HS-27A (cell line): ENCODE data around the gene PLCH2.
"Not testable (repeated sequence)": the region's sequence is repeated elsewhere in the genome, so short reads cannot be mapped to it uniquely, and the experiment has no call there.

Source experiments
- DNase-seq: peaks from one replicate; pipeline ENCODE4 v3.0.0-alpha.2; 2012; ENCODE audit warnings: low read depth, missing footprints

The PLCH2 gene

DNA sequence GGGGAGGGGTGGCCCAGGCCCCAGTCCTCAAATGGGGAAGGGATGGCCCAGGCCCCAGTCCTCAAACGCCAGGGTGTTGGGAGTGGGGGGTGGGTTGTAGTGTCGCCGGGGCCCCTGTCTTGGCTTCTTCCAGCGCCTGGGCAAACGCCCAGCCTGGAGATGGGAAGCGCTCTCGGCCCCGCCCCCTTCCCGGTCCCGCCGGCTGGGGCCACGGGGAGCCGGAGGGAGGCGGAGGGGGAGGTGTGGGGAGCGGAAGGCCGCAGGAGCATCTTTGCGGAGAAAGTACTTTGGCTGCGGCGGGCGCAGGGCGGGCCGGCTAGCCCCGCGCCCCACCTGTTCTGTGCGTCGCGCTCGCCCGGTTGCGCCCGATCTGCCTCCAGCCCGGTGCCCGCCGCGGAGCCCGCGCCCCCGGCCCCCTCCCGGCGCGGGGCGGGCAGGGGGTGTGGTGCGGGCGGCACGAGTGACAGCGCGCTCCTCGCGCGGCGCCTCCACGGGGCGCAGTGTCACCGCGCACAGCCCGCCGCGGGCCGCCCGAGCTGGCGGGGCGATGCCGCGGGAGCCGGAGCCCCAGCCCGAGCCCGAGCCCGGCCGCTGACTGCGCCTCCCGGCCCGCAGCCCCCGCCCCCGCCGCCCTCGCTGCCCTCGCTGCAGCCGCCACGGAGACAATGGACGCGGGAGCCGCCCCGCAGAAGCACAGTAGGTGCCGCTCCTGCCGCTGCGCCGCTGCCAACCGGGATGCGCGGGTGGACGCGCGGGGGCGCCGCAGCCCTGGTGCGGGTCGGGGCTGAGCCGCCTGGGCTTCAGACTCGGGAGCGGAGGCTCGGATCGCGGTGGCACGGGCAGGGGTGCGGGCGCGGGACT, 32.6 kb upstream of the PLCH2 start:
- DNase-seq, result no peak

DNA sequence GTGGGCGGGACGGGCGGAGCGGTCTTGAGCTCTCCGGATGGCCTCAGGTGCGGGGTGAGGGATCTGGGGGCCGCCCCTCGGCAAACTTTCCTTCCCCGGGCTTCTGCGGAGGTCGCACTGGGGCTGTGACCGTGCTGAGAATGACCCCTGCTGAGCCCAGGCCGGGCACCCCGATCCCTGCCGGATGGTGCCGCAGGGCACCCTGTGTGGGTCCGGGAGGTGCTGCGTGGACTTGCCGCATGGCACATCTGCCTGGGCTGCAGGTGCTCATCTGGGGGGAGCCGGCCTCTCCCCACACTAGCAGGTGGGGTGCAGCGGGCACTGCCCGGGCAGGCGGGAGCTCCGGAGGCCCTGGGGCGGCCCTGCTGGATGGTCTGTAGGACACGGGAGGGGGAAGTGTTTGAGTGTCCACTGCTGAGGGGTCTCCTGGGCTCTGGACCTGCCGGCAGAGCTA, 31.9 kb upstream of the PLCH2 start:
- no peak for DNase-seq

DNA sequence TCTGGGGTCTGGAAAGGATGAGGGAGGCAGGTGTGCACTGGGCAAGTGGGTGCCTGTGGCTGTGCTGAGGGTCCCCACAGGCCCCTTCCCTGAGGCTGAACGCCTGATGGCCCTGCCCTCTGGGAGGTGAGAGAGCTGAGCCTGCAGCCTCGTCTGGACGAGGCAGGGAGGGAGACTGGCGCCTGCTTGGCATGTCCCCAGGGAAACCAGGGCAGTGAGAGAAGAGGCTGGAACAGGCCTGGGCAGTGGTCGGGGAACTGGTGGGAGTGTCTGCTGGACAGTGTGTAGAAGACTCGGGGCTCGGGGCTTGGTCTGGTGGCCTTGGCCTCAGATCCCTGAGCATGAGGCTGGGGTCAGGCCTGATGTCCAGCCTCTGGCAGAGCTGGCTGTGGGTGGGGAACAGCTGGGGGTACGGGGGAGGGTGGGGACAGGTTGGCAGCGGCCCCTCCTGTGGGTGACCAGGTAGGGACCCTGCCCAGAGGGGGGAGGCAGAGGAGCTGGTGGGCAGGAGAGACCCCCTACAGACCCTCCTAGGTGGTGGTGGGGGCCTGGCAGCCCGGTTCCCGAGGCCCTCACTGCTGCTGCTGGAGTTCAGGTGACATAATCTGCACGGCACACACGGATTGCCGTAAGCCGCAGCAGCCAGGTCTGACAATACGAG, 30.8 kb upstream of the PLCH2 start:
- DNase-seq, result no peak

DNA sequence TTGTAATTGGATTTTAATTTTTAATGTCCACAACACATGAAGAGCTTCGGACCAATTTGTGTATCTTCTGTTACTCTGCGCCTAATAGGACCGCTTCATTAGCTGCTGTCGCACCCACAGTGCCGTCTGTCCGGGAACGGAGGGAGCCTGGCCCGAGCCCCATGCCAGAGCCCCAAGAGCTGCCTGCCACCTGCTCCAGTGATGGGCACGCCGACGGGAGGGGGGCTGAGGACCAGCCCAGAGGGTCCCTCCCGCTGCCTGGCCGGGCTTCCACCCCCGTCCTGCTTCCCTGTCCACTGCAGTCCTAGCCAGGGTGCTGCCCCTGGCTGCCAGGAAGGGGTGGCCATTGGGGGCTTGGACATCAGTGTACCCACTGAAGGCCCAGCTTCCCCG, 30.3 kb upstream of the PLCH2 start:
- DNase-seq, result no peak

DNA sequence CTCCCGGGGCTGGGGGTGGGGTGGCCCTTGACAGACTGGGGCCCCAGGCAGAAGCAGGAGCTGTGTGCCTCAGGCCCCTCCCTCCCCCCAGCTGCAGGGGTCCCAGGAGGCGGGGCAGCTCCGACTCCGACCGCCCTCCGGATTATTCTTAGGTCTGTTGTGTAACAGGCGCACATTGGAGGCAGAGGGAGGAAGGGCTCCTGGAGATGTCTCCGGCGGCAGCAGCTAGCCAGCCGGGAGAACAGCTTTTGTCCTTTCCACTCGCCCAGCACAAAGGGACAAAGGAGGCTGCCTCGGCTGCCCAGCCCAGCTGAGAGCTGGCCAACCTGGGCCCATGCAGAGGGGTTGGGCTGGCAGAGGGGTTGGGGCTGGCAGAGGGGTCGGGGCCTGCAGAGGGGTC, 29.7 kb upstream of the PLCH2 start:
- DNase-seq, result no peak

DNA sequence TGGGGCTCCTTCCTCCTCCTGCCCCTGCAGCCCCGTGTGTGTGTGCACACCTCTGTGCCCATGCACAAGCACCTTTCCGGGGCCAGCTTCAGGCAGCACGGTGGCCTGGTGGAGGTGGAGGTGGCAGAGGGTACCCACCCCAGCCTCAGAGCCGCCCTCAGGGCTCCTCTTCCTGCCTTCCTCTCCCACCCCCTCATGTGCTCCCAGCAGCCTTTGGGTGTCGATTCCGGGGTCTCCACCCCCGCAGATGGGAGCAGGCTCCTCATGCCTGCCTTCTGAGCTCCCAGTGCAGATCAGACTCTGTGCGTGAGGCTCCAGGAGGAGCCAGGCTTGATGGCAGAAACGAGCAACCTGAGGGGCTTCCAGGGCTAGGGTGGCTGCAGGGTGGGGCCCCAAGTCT, 29.2 kb upstream of the PLCH2 start:
- no peak for DNase-seq

DNA sequence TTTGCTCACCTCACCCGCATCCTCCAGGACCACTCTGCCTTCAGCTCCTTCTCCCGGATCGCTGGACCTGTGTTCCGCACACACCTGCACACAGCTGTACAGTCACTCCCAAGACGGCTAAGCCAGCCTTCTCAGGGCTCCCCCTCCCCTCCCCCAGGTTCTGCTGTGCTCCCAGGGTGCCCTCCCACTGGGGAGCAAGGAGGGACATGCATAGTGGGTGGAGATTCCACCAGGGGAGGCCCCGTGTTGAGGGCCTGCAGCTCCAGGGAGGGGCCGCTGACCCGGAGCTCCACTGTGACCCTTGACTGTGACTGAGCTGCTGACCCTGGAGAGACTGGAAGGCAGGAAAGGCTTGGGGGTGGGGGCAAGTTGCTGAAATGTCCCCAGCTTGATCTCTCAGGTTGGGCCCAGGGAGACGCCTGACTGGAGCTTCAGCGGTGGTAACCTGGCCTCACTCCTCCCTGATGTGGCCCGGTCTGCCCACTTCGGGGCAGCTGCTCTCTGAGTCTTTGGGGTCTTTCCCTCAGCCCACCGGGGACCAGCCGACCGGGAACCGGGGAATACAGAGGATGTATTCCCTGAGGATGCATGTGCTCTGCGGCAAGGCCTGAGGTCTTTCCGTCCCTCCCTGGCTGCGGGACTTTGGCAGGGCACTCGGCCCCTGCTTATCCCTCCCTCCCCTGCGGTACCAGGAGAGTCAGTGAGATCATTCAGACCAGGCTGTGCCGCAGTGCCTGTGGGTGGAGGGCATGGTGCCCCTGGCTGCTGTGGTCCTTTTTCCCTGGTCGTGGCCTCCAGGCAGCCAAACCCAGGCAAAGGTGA, 28.6 kb upstream of the PLCH2 start:
- DNase-seq, result no peak

DNA sequence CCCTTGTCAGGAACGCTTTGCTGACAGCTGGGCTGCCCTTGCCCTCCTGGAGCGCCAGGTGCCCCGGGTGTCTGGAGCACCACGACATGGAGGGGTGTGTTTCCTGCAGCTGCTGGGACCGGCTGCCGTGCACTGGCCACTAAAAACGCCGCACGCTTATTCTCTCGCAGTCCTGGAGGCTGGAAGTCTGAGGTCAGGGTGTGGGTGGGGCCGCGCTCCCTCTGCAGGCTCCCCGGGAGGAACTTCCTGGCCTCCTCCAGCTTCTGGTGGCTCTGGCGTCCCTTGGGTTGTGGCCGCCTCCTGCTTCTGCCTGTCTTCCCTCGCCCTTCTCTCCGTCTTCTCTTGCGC, 28.0 kb upstream of the PLCH2 start:
- no peak for DNase-seq

DNA sequence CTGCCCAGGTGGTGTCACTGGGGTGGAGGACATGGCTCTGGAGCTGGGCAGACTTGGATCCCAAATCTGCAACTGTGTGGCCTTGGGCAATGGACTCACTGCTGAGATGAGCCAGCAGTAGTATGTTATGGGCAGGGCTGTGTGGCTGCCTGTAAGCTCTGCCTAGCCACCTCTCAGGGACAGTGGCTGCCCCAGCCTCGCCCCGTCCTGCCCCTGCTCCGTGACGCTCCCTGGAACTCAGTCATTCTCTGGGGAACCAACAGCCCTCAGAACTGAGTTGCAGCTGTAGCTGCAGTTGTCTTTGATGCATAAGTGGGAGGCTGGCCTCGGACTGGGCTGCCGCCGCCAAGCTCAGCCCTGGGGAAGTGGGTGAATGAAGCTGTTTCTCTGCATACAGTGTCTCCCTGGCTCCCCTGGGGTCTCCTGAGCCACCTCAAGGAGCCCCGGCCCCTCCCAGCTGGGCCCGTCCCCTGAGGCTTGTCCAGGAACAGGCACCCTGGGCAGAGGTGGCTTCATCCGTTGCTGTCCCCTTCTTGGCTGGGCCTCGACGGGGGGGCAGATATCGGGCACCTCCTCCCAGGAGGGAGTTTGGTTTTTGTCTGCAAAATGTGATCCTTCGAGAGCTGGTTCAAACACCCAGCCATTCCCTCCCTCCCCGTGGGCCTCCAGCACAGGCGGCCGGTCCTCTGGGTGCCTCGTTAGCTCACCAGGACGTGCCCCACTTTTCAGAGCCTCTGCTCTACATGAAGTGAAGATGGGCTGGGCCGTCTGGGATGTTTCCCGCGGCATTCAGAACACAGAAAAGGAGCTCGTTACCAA, 26.2 kb upstream of the PLCH2 start:
- no peak for DNase-seq

DNA sequence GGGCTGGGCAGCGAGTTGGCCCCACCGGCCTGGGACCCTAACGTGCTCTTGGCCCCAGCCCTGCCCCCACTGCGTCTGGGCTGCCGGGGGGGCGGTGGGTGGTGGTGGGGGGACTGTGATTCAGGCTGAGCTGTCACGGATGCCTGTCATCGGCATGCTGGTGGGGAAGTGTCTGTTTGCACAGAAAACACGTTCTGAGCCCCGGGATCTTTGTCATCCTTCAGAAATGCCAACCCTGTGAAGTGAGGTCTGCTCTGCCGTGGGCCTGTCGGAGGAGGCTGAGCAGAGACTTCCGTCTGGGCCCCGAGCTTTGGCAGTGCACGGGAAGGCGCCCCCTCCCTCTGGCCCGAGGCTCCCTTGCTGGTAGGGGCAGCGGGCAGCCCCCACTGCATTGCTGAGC, 24.3 kb upstream of the PLCH2 start:
- peak; percentile 82 for DNase-seq

DNA sequence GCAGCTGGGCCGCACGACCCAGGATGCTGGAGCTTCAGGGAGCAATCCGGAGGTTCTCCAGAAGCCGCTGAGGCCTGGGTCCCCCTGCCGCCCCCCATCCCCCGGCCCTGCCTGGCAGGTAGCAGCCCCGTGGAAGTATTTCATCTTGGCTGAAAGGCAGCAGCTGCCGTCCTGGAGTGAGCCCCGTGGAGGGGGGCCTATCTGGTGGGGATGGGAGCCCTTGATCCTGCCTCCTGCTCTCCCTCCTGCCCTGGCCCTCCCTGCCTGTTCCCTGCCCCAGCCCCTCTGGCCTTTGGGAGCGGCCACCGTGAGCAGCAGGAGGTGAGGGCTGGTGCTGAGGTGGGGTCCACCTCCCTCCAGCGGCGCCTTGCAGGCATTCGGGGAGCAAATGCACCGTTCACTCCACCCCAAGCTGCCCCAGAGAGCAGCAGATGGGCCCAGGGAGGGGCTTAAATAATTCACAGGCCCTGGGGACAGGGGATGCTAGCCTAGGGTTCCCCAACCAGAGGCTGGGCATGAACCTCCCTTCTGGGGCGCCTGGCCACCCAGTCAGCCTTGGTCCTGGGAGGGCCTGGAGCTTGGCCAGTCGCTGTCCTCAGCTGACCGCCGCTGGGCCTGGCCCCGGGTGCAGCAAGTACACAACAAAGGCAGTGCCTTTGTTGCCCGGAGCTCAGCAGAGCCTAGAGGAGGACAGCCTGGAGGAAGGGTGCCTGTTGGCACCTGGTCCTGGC, 23.7 kb upstream of the PLCH2 start:
- DNase-seq, result peak; percentile 14

DNA sequence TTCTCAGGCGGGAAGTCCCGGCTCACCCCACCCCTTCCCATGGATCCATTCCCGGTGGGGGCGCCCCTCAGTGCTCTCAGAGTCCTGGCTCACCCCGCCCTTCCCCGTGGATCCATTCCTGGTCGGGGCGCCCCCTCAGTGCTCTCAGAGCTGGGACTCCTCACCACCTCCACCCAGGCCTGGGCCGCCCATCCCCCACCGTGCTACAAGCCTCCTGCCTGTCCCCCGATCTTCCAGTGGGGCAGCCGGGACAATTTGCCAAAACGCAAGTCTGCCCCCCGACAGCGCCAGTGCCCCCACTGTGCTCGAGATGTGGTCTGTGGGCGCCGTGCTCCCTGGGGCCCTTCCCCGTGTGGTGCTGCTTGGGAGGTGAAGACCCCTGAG, 23.2 kb upstream of the PLCH2 start:
- no peak for DNase-seq

DNA sequence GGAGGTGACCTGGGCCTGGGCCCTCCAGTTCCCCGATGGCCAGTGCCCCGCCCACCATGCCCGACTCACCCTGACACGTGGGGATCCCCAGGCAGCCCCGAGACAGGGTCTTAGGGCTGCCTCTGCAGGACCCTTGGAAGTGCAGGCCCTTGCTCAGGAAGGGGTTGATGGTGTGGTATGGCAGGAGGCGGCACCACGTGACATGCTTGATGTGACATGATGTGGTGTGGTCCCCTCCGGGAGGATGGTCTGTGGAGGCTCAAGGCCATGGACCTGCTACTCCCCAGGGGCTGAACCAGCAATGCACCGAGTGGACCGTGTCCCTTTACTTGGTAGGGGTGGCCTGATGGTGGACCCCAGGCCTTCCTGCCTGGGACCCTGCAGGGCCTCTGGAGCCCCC, 21.9 kb upstream of the PLCH2 start:
- no peak for DNase-seq

DNA sequence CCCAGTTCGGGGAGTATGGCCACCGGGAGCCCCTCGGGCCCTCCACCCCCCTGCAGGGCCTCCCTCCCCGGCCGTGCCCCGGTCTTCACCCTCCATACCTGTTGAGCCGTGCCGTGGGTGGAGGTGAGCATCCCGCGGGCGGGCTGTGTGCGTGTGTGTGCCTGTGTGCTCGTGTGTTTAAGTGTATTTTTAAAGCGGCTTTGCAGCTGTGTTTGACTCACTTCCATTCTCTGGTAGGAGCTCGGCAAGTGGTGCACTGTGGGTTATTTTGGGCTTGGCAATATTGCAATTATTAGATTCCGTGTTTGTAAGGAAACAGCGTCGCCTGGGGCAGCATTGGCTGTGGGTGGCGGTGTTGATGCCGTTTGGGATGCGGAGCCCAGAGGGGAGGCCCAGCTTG, 20.3 kb upstream of the PLCH2 start:
- no peak for DNase-seq

DNA sequence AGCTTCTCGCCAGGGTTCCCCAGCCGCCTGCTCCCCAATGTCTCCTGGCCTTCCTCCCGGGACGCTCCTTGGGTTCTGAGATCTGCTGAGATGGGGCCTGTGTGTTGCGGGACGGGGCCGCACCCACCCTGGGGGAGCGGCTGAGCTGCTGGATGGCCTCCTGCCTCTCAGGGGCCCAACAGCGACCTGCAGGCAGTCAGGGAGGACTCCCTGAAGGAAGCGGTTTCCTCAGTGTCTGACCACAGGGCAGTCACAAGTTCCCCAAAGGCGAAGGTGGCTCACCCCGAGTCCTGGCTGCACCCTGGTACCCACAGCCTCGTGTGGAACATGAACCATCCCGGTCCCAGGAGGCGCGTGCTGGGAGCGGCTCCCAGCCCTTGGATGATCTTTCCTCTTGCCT, 18.6 kb upstream of the PLCH2 start:
- DNase-seq, result no peak

DNA sequence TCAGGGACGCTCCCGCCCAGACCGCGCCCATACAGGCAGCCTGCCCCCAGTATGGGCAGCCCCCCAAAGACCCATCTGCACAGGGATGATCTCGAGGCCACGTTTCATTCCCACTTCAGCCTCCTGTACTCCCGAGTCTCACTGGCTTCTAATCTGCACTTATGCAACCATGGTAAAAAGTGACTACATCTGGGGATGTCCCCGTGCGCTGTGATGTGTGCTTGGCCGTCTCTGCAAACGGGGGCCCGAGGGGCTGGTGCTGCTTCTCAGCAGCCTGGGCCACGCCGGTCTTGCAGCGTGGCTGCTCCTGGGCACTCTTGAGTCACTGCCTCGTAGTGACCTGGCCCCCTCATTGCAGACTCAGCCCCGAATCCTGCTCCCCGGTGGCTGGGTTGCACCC, 17.4 kb upstream of the PLCH2 start:
- DNase-seq, result no peak

DNA sequence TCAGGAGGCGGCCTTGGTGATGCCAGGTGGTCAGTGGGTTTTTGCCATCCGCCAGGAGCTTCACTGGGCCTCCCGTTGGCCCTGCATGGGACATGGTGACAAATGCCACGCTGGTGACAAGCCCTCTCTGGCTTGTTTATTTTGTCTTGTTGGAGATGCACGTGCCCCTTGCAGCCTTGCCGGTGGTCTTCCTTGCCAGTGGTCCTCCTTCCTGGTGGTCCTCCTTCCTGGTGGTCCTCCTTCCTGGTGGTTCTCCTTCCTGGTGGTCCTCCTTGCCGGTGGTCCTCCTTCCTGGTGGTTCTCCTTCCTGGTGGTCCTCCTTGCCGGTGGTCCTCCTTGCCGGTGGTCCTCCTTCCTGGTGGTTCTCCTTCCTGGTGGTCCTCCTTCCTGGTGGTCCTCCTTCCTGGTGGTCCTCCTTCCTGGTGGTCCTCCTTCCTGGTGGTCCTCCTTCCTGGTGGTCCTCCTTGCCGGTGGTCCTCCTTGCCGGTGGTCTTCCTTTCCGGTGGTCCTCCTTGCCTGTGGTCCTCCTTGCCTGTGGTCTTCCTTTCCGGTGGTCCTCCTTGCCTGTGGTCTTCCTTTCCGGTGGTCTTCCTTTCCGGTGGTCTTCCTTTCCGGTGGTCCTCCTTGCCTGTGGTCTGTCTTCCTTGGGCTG, 16.9 kb upstream of the PLCH2 start:
- not testable (repeated sequence) for DNase-seq

DNA sequence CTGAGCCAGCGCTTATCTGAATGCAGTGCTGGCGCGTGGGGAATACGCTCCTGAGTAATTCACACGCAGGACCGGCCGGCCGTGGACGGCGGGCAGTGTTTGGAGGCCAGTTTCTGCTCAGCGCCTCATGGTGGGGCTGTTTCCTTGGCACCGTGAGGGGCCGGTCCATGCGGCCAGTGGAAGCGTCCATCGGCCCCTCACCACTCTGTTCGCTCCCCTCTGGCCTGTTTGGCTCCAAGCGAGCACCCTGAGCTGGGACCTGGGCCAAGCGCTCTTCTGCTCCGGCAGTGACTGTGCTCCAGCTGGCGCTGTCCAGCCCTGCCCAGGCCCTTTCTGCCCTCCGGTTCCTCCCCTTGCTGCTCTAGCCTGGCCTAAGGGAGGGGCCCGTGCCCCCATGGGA, 16.3 kb upstream of the PLCH2 start:
- DNase-seq, result no peak

DNA sequence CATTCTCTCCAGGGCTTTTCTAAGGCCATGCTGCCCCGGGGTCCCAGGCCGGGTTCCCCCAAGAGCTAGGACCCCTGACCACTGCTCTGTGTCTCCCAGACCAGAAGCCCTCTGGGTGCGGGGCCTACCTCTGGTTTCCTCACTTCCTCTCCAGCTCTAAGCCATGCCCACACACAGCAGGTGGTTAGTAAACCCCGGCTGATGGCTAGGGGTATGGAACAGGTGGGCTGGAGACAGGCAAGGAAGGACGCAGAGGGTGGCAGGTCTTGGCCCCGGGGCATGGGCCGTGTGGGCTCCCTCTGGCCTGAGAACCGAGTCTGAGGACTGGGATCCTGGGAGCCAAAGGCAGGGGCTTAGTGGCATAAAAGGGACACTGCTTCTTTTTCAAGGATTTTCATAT, 15.9 kb upstream of the PLCH2 start:
- no peak for DNase-seq

DNA sequence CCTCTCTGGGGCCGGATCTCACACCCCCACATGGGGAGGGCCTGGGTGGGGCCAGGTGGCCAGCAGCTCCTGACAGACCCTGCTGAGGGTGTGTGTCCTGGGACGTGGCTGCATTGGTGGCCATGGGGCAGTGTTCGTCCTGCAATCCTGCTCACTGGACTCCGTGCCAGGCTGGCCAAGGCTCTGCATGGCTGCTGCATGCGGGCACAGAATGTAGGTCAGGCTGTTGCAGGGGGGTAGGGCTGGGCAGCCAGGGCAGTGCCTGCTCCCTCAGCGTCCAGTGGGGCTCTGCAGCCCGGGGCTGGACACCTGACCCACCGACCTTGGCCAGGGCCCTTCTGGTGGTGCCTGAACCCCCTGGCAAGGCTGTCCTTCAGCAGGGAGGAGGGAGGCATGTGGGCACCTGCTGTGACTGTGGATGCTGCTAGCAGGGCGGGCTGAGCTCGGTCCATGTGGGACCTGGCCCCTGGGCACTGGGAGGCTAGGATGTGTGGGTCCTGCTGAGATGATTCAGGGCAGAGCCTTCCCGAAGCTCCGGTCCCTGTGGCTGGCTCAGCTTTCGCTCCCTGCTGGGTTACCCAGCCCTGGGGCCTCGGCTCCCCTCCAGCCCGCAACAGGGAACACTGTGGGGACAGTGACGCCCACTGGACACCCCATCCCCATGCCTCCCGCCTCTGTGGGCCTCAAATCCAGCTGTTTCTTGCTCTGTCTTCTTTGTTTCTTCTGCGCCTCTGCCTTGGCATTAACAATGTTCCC, 14.9 kb upstream of the PLCH2 start:
- no peak for DNase-seq
